GM23338 (cell line): ENCODE data around the gene FARP1. TPM values are rescaled to one million over a fixed set of nuclear protein-coding genes. Genes with fewer than 3 reads are reported as not detected.
A peak's percentile ranks its signal among the peaks of the same experiment; 100 is the strongest.

Source experiments
- ATAC-seq: fragments of 200-7000 bp; cut with Tn5 transposase; 3 replicates; pipeline ENCODE4 v1.9.1; 2020
- DNase-seq: peaks from one replicate; pipeline ENCODE4 v3.0.0-alpha.2; 2015; ENCODE audit warnings: low spot score
- H2AFZ ChIP-seq: fragments of 200-600 bp; sonication (generic); 2 replicates; pipeline ENCODE4 v1.8.0; 2016; ENCODE audit warnings: antibody characterized with exemption, mild to moderate bottlenecking, moderate library complexity
- H3F3A ChIP-seq: fragments of 200-600 bp; sonication (generic); replicated peaks from 2 replicates; pipeline ENCODE4 v1.8.0; 2017; ENCODE audit warnings: antibody characterized with exemption, mixed run types, low read depth
- H3K27ac ChIP-seq: fragments of 200-600 bp; sonication (generic); 2 replicates; pipeline ENCODE4 v1.6.1; 2016; ENCODE audit warnings: low read depth
- H3K27me3 ChIP-seq: fragments of 200-600 bp; sonication (generic); 2 replicates; pipeline ENCODE4 v1.8.0; 2016; ENCODE audit warnings: mild to moderate bottlenecking, mixed run types, moderate library complexity; ENCODE audit not compliant: insufficient read depth
- H3K36me3 ChIP-seq: fragments of 200-600 bp; sonication (generic); 2 replicates; pipeline ENCODE4 v1.8.0; 2016; ENCODE audit warnings: mild to moderate bottlenecking; ENCODE audit not compliant: insufficient read depth
- H3K4me1 ChIP-seq: fragments of 200-600 bp; sonication (generic); 2 replicates; pipeline ENCODE4 v1.8.0; 2016; ENCODE audit warnings: mild to moderate bottlenecking, moderate library complexity; ENCODE audit not compliant: insufficient read depth
- H3K4me2 ChIP-seq: fragments of 200-600 bp; sonication (generic); 2 replicates; pipeline ENCODE4 v1.7.1; 2017; ENCODE audit warnings: mixed run types
- H3K4me3 ChIP-seq: fragments of 200-600 bp; sonication (generic); 2 replicates; pipeline ENCODE4 v1.6.1; 2016; ENCODE audit warnings: mixed run types
- H3K79me2 ChIP-seq: fragments of 200-600 bp; sonication (generic); replicated peaks from 2 replicates; pipeline ENCODE4 v1.8.0; 2017; ENCODE audit warnings: mild to moderate bottlenecking; ENCODE audit not compliant: insufficient read depth
- H3K9me2 ChIP-seq: fragments of 200-600 bp; sonication (generic); 2 replicates; pipeline ENCODE4 v1.8.0; 2017; ENCODE audit not compliant: insufficient read depth
- H4K20me1 ChIP-seq: fragments of 200-600 bp; sonication (generic); replicated peaks from 2 replicates; pipeline ENCODE4 v1.8.0; 2017; ENCODE audit warnings: mild to moderate bottlenecking; ENCODE audit not compliant: insufficient read depth
- H3K27ac Mint-ChIP-seq: 2 replicates; pipeline ENCODE4 v1.8.0; 2020; ENCODE audit warnings: inconsistent platforms, mild to moderate bottlenecking, moderate library complexity, mixed read lengths
- H3K27me3 Mint-ChIP-seq: 3 replicates; pipeline ENCODE4 v1.8.0; 2022; ENCODE audit warnings: low read depth, mild to moderate bottlenecking, moderate library complexity, mixed read lengths, inconsistent platforms; ENCODE audit not compliant: insufficient read depth, poor library complexity
- H3K36me3 Mint-ChIP-seq: 3 replicates; pipeline ENCODE4 v1.8.0; 2021; ENCODE audit warnings: low read depth, mild to moderate bottlenecking, inconsistent platforms, moderate library complexity, mixed read lengths
- H3K4me1 Mint-ChIP-seq: 3 replicates; pipeline ENCODE4 v1.8.0; 2020; ENCODE audit warnings: mild to moderate bottlenecking, inconsistent platforms, mixed read lengths
- H3K4me3 Mint-ChIP-seq: 3 replicates; pipeline ENCODE4 v1.8.0; 2021; ENCODE audit warnings: moderate library complexity, mild to moderate bottlenecking, inconsistent platforms, mixed read lengths
- H3K9me3 Mint-ChIP-seq: 3 replicates; pipeline ENCODE4 v1.8.0; 2020; ENCODE audit warnings: moderate library complexity, mild to moderate bottlenecking, inconsistent platforms, mixed read lengths
- CTCF ChIP-seq, 2 experiments: fragments of 200-600 bp in 1 of 2; sonication (generic) in 1 of 2; conservative IDR thresholded peaks; 2 replicates each; pipeline versions ENCODE4 v1.5.1 to v1.6.1; 2016 to 2017; ENCODE audit warnings: antibody characterized with exemption in 2 of 2, low read depth in 2 of 2, mild to moderate bottlenecking in 2 of 2, moderate library complexity in 1 of 2
- POLR2AphosphoS5 ChIP-seq: IDR thresholded peaks from 2 replicates; pipeline ENCODE4 v1.6.1; 2016; ENCODE audit warnings: antibody characterized with exemption, low read depth
- REST ChIP-seq: IDR thresholded peaks from one replicate; pipeline ENCODE4 v1.6.1; 2018; ENCODE audit warnings: antibody characterized with exemption; ENCODE audit not compliant: unreplicated experiment
- STAT1 ChIP-seq: IDR thresholded peaks from one replicate; pipeline ENCODE4 v1.6.1; 2016; ENCODE audit warnings: antibody characterized with exemption; ENCODE audit not compliant: unreplicated experiment
- ZNF462 ChIP-seq: fragments of 250-450 bp; sonication (Bioruptor Pico); IDR thresholded peaks from 2 replicates; pipeline ENCODE4 v1.5.0; 2020; ENCODE audit warnings: mild to moderate bottlenecking, moderate library complexity
- polyA plus RNA-seq: library from polyadenylated mRNA; unstranded; fragments of >200 nt; fragmentation: Nextera tagmentation; extraction: Ambion mirVana; gene quantifications from 2 replicates; pipeline ENCODE4 v1.2.1, GENCODE V29; 2016
- total RNA-seq: library from RNA; depleted of rRNA; stranded (reverse); fragments of >200 nt; shearing (Covaris generic); gene quantifications from 2 replicates; pipeline ENCODE4 v1.2.3, GENCODE V29; 2014

The FARP1 gene
- total and polyA plus RNA-seq, 2 experiments from 2014 or later = 53.6 to 82.5 TPM

GRCh38 chr13:98467263-98467985, 324.5 kb downstream of the FARP1 start (continued):
- TF ChIP-seq REST = no peak
- TF ChIP-seq STAT1 = no peak

- DNase-seq = no peak
- H3K79me2 ChIP-seq = peaks cover 62% of the 10 kb centered on the region
- no peaks in the 10 kb centered on the region for H3F3A ChIP-seq
- Mint-ChIP-seq H3K4me3 (no peak overlapping the region), H3K36me3 (peaks cover 47% of the 10 kb centered on the region), H3K27ac (no peak overlapping the region), H3K27me3 (peaks cover 12% of the 10 kb centered on the region), H3K9me3 (no peaks in the 10 kb centered on the region), H3K4me1 (peaks cover 16% of the 10 kb centered on the region)
- no peak overlapping the region for H3K4me3 ChIP-seq
- no peak for TF ChIP-seq ZNF462
- no peak for TF ChIP-seq POLR2AphosphoS5
- TF ChIP-seq CTCF (conservative IDR thresholded peaks at IDR 0.05; ENCODE audit: low read depth in 2 of 2) = peak in 1 of 2 experiments; percentile 41; a peak in 2 of 4 replicates
- no peaks in the 10 kb centered on the region for H3K4me1 ChIP-seq
- H3K4me2 ChIP-seq = no peak overlapping the region
- peaks cover 12% of the 10 kb centered on the region for H3K36me3 ChIP-seq
- peaks cover 25% of the 10 kb centered on the region for H4K20me1 ChIP-seq
- H3K9me2 ChIP-seq = no peaks in the 10 kb centered on the region
- H3K27me3 ChIP-seq = no peaks in the 10 kb centered on the region
- no peak overlapping the region for H2AFZ ChIP-seq
- no peak overlapping the region for H3K27ac ChIP-seq
- ATAC-seq = no peak
Measured at GRCh38 chr13:98468361-98468760, 325.5 kb downstream of the FARP1 start.
